ENCODE data around the gene TMC6.
"Not testable (repeated sequence)": the region's sequence is repeated elsewhere in the genome, so short reads cannot be mapped to it uniquely, and the experiment has no call there.

TMC6 gene

DNA sequence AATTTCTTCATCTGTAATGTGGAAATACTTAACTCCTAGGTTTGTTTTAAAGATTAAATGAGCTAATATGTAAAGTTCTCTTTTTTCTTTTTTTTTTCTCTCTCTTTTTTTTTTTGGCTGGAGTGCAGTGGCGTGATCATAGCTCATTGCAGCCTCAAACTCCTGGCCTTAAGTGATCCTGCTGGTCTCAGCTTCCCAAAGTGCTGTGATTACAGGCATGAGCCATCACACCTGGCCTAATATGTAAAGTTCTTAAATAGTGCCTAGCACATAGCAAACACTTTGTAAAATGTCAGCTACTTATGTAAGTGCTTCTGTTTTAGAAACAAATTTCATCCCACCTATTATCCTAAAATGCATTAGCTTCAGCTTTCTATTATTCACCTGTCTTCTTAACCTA is 40.0 kb downstream of the TMC6 start:
- Histone ChIP-seq H3K27ac (ENCODE audit: low read length) (no peak overlapping the region), H3K27me3 (ENCODE audit: insufficient read depth, low read length) (no peaks in the 10 kb centered on the region), H3K4me1 (ENCODE audit: insufficient read depth, low read length) (no peaks in the 10 kb centered on the region), H3K9me3 (ENCODE audit: insufficient read depth, low read depth, low read length) (no peaks in the 10 kb centered on the region), H3K4me3 (ENCODE audit: low read length) (no peak overlapping the region), H3K9ac (ENCODE audit: low read depth, low read length) (no peak overlapping the region), H3K36me3 (ENCODE audit: insufficient read depth, low read depth, low read length) (peaks cover 81% of the 10 kb centered on the region)

DNA sequence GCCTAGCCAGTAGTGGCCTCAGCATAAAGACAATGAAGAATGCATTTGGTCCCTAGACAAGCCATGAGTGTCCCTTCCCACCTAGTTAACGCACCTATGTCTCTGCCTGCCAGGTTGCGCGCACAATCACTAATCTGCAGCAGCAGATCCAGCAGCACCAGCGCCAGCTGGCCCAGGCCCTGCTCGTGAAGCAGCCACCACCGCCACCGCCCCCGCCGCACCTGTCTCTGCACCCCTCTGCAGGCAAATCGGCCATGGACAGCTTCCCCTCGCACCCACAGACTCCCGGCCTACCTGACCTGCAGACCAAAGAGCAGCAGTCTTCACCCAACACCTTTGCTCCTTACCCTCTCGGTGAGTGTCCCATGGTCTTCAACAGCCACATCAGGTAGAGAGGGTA is 41.8 kb downstream of the TMC6 start:
- peaks cover 80% of the 10 kb centered on the region for H3K36me3 ChIP-seq (ENCODE audit: insufficient read depth, low read depth, low read length)

GRCh38 chr17:78082988-78083387 is 45.6 kb downstream of the TMC6 start:
- H3K9me3 ChIP-seq (ENCODE audit: insufficient read depth, low read depth, low read length), result no peaks in the 10 kb centered on the region
- H3K27ac ChIP-seq (ENCODE audit: low read length), result no peak overlapping the region
- no peaks in the 10 kb centered on the region for H3K4me1 ChIP-seq (ENCODE audit: insufficient read depth, low read length)
- H3K9ac ChIP-seq (ENCODE audit: low read depth, low read length), result no peak overlapping the region
- H3K27me3 ChIP-seq (ENCODE audit: insufficient read depth, low read length), result no peaks in the 10 kb centered on the region
- H3K4me3 ChIP-seq (ENCODE audit: low read length), result no peak overlapping the region
- H3K36me3 ChIP-seq (ENCODE audit: insufficient read depth, low read depth, low read length), result peaks cover 77% of the 10 kb centered on the region

More for the DNA sequence above, 41.8 kb downstream of the TMC6 start:
- Histone ChIP-seq H3K4me3 (ENCODE audit: low read length) (no peak overlapping the region), H3K27ac (ENCODE audit: low read length) (no peak overlapping the region), H3K27me3 (ENCODE audit: insufficient read depth, low read length) (no peaks in the 10 kb centered on the region), H3K9me3 (ENCODE audit: insufficient read depth, low read depth, low read length) (no peaks in the 10 kb centered on the region), H3K9ac (ENCODE audit: low read depth, low read length) (no peak overlapping the region), H3K4me1 (ENCODE audit: insufficient read depth, low read length) (no peaks in the 10 kb centered on the region)

DNA sequence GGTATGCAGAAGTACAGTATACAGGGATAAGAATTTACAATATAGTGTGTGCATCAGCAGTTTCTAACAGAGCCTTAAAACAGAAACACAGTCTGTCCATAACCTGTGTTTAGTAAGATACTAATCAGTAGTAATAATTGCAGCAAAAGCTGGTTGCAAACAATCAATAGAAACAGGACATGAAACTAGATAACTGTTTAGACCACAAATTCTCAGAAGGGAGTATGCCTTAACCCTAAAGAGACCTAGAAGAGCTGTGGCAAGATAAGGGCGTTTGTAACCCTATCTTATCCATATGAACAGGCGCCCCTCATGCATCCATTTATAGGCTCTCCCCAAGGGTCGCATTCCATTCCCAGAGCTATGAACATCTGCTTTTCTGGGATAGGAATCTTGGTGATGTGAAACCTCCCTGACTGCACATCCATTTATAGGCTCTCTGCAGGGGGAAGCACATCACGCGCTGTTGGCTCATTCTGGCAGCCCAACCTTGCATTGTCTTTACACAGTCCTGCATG is 46.1 kb downstream of the TMC6 start:
- H3K27ac ChIP-seq (ENCODE audit: low read length); H3K4me3 ChIP-seq (ENCODE audit: low read length); H3K9me3 ChIP-seq (ENCODE audit: insufficient read depth, low read depth, low read length); H3K27me3 ChIP-seq (ENCODE audit: insufficient read depth, low read length); H3K9ac ChIP-seq (ENCODE audit: low read depth, low read length); H3K4me1 ChIP-seq (ENCODE audit: insufficient read depth, low read length): not testable (repeated sequence)
- peaks cover 77% of the 10 kb centered on the region for H3K36me3 ChIP-seq (ENCODE audit: insufficient read depth, low read depth, low read length)

DNA sequence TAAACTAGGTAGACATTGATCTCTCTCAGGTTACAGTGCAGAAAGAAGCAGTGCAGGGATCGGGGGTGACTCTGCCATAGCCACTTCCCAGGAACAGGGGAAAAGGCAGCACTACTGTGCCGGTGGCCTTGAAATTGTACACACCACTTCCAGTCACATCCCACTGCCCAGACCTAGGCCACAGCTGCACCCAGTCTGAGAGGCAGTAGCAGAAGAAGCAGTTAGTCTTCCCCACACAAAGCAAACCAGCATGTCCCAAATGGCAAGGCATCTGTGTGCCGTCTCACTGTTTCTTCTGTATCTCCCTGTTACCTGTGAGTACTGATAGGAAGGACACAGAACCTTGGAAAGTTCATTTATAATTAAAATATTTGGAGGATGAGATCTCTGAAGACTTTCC is 47.0 kb downstream of the TMC6 start:
- Histone ChIP-seq H3K9ac (ENCODE audit: low read depth, low read length) (no peak overlapping the region), H3K27me3 (ENCODE audit: insufficient read depth, low read length) (no peaks in the 10 kb centered on the region), H3K36me3 (ENCODE audit: insufficient read depth, low read depth, low read length) (peaks cover 78% of the 10 kb centered on the region), H3K4me1 (ENCODE audit: insufficient read depth, low read length) (no peaks in the 10 kb centered on the region), H3K9me3 (ENCODE audit: insufficient read depth, low read depth, low read length) (no peaks in the 10 kb centered on the region), H3K27ac (ENCODE audit: low read length) (no peak overlapping the region), H3K4me3 (ENCODE audit: low read length) (no peak overlapping the region)

DNA sequence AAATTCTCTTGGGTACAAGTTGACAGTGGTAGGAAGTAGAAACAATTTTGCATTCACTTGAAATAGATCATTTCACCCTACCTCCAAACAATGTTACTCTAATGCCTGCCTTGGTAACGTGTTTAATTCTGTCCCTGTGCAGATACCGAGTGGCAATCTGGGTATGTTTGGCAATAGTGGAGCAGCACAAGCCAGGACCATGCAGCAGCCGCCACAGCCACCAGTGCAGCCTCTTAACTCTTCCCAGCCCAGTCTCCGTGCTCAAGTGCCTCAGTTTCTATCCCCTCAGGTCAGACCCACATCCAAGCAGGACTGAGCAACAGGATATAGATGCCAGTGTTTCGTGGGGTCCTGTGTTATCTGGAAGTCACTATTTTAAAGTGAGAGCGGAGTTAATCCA is 49.3 kb downstream of the TMC6 start:
- H3K36me3 ChIP-seq (ENCODE audit: insufficient read depth, low read depth, low read length), result peaks cover 86% of the 10 kb centered on the region
- H3K9me3 ChIP-seq (ENCODE audit: insufficient read depth, low read depth, low read length), result no peaks in the 10 kb centered on the region
- no peak overlapping the region for H3K4me3 ChIP-seq (ENCODE audit: low read length)
- H3K9ac ChIP-seq (ENCODE audit: low read depth, low read length), result no peak overlapping the region
- H3K4me1 ChIP-seq (ENCODE audit: insufficient read depth, low read length), result no peaks in the 10 kb centered on the region
- no peaks in the 10 kb centered on the region for H3K27me3 ChIP-seq (ENCODE audit: insufficient read depth, low read length)
- no peak overlapping the region for H3K27ac ChIP-seq (ENCODE audit: low read length)

- no peak overlapping the region for H3K27ac ChIP-seq (ENCODE audit: low read length)
- no peaks in the 10 kb centered on the region for H3K27me3 ChIP-seq (ENCODE audit: insufficient read depth, low read length)
- no peaks in the 10 kb centered on the region for H3K4me1 ChIP-seq (ENCODE audit: insufficient read depth, low read length)
- peaks cover 91% of the 10 kb centered on the region for H3K36me3 ChIP-seq (ENCODE audit: insufficient read depth, low read depth, low read length)
- H3K9me3 ChIP-seq (ENCODE audit: insufficient read depth, low read depth, low read length), result no peaks in the 10 kb centered on the region
- H3K9ac ChIP-seq (ENCODE audit: low read depth, low read length), result no peak overlapping the region
- H3K4me3 ChIP-seq (ENCODE audit: low read length), result no peak overlapping the region
Measured at GRCh38 chr17:78075545-78075944, 53.0 kb downstream of the TMC6 start.

- H3K27me3 ChIP-seq (ENCODE audit: insufficient read depth, low read length), result no peaks in the 10 kb centered on the region
- peaks cover 93% of the 10 kb centered on the region for H3K36me3 ChIP-seq (ENCODE audit: insufficient read depth, low read depth, low read length)
- H3K9ac ChIP-seq (ENCODE audit: low read depth, low read length), result no peak overlapping the region
- H3K4me1 ChIP-seq (ENCODE audit: insufficient read depth, low read length), result no peaks in the 10 kb centered on the region
- H3K4me3 ChIP-seq (ENCODE audit: low read length), result no peak overlapping the region
- no peaks in the 10 kb centered on the region for H3K9me3 ChIP-seq (ENCODE audit: insufficient read depth, low read depth, low read length)
- no peak overlapping the region for H3K27ac ChIP-seq (ENCODE audit: low read length)
Measured at GRCh38 chr17:78075011-78075410, 53.5 kb downstream of the TMC6 start.

- Histone ChIP-seq H3K36me3 (ENCODE audit: insufficient read depth, low read depth, low read length) (peaks cover 96% of the 10 kb centered on the region), H3K9me3 (ENCODE audit: insufficient read depth, low read depth, low read length) (no peaks in the 10 kb centered on the region), H3K27me3 (ENCODE audit: insufficient read depth, low read length) (no peaks in the 10 kb centered on the region), H3K4me3 (ENCODE audit: low read length) (no peak overlapping the region), H3K27ac (ENCODE audit: low read length) (no peak overlapping the region), H3K4me1 (ENCODE audit: insufficient read depth, low read length) (no peaks in the 10 kb centered on the region), H3K9ac (ENCODE audit: low read depth, low read length) (no peak overlapping the region)
Measured at GRCh38 chr17:78072961-78073360, 55.6 kb downstream of the TMC6 start.

DNA sequence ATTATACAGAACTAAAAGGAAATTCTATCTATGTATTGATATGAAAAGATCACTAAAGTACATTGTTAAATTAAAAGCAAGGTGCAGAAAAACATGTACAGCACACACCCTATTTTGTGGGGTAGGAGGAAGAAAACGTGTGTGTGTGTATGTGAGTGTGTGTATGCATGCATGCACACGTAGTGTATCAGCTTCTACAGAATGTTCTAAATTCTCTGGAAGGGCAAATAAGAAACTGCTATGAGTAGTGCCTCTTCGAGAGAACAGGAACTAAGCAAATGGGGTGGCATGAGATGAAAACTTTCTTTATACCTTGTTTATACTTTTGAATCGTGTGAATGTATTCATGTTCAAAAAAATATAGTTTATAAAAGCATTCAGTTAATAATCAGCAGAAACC is 58.9 kb downstream of the TMC6 start:
- H3K4me3 ChIP-seq (ENCODE audit: low read length), result no peak overlapping the region
- no peak overlapping the region for H3K27ac ChIP-seq (ENCODE audit: low read length)
- H3K4me1 ChIP-seq (ENCODE audit: insufficient read depth, low read length), result no peaks in the 10 kb centered on the region
- no peaks in the 10 kb centered on the region for H3K27me3 ChIP-seq (ENCODE audit: insufficient read depth, low read length)
- H3K9me3 ChIP-seq (ENCODE audit: insufficient read depth, low read depth, low read length), result no peaks in the 10 kb centered on the region
- peaks cover 93% of the 10 kb centered on the region for H3K36me3 ChIP-seq (ENCODE audit: insufficient read depth, low read depth, low read length)
- no peak overlapping the region for H3K9ac ChIP-seq (ENCODE audit: low read depth, low read length)

DNA sequence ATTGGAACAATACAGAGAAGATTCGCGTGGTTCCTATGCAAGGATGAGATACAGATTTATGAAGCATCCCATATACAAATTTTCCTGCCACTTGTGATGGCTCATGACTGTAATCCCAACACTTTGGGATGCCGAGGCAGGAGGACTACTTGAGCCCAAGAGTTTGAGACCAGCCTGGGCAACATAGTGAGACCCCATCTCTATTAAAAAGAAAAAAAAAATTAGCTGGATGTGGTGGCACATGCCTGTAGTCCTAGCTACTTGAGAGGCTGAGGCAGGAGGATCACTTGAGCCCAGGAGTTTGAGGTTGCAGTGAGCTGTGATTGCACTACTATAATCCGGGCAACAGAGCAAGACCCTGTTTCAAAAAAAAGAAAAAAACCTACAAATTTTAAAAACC is 61.6 kb downstream of the TMC6 start:
- not testable (repeated sequence) for H3K27me3 ChIP-seq (ENCODE audit: insufficient read depth, low read length); H3K9ac ChIP-seq (ENCODE audit: low read depth, low read length); H3K9me3 ChIP-seq (ENCODE audit: insufficient read depth, low read depth, low read length); H3K4me3 ChIP-seq (ENCODE audit: low read length); H3K4me1 ChIP-seq (ENCODE audit: insufficient read depth, low read length); H3K27ac ChIP-seq (ENCODE audit: low read length)
- peaks cover 67% of the 10 kb centered on the region for H3K36me3 ChIP-seq (ENCODE audit: insufficient read depth, low read depth, low read length)

- H3K4me3 ChIP-seq (ENCODE audit: low read length), result no peak overlapping the region
- no peaks in the 10 kb centered on the region for H3K4me1 ChIP-seq (ENCODE audit: insufficient read depth, low read length)
- H3K36me3 ChIP-seq (ENCODE audit: insufficient read depth, low read depth, low read length), result peaks cover 46% of the 10 kb centered on the region
- H3K27me3 ChIP-seq (ENCODE audit: insufficient read depth, low read length), result no peaks in the 10 kb centered on the region
- no peak overlapping the region for H3K27ac ChIP-seq (ENCODE audit: low read length)
- H3K9ac ChIP-seq (ENCODE audit: low read depth, low read length), result no peak overlapping the region
- no peaks in the 10 kb centered on the region for H3K9me3 ChIP-seq (ENCODE audit: insufficient read depth, low read depth, low read length)
Measured at GRCh38 chr17:78064708-78065107, 63.8 kb downstream of the TMC6 start.

GRCh38 chr17:78063489-78063888 is 65.1 kb downstream of the TMC6 start:
- Histone ChIP-seq H3K9ac (ENCODE audit: low read depth, low read length) (no peak overlapping the region), H3K4me1 (ENCODE audit: insufficient read depth, low read length) (no peaks in the 10 kb centered on the region), H3K9me3 (ENCODE audit: insufficient read depth, low read depth, low read length) (no peaks in the 10 kb centered on the region), H3K27me3 (ENCODE audit: insufficient read depth, low read length) (no peaks in the 10 kb centered on the region), H3K4me3 (ENCODE audit: low read length) (no peak overlapping the region), H3K36me3 (ENCODE audit: insufficient read depth, low read depth, low read length) (peaks cover 34% of the 10 kb centered on the region), H3K27ac (ENCODE audit: low read length) (no peak overlapping the region)

Measured in iPS-20b (cell line).